Chondrocyte (in vitro differentiated cells): ENCODE results near the gene OVCA2. TPM values are rescaled to one million over a fixed set of nuclear protein-coding genes. Genes with fewer than 3 reads are reported as not detected.

ENCODE experiments used
- DNase-seq: peaks from one replicate; pipeline ENCODE4 v3.0.0; 2021; ENCODE audit warnings: mixed read lengths, low spot score
- H3K27ac Mint-ChIP-seq: one replicate; pipeline ENCODE4 v1.8.0; 2021; ENCODE audit warnings: mild to moderate bottlenecking, moderate library complexity, mixed read lengths; ENCODE audit not compliant: unreplicated experiment
- H3K27me3 Mint-ChIP-seq: 2 replicates; pipeline ENCODE4 v1.8.0; 2021; ENCODE audit warnings: low read depth, mixed read lengths
- H3K36me3 Mint-ChIP-seq: 2 replicates; pipeline ENCODE4 v1.8.0; 2021; ENCODE audit warnings: low read depth, mixed read lengths
- H3K4me1 Mint-ChIP-seq: 2 replicates; pipeline ENCODE4 v1.8.0; 2021; ENCODE audit warnings: low read depth, mild to moderate bottlenecking, mixed read lengths
- H3K4me3 Mint-ChIP-seq: one replicate; pipeline ENCODE4 v1.8.0; 2021; ENCODE audit warnings: mild to moderate bottlenecking, moderate library complexity, mixed read lengths; ENCODE audit not compliant: unreplicated experiment
- H3K9me3 Mint-ChIP-seq: 2 replicates; pipeline ENCODE4 v1.8.0; 2021; ENCODE audit warnings: low read depth, mixed read lengths
- CTCF ChIP-seq: fragments of 200-600 bp; sonication (generic); IDR thresholded peaks from 2 replicates; pipeline ENCODE4 v1.5.0; 2021; ENCODE audit warnings: antibody characterized with exemption, mild to moderate bottlenecking, moderate library complexity
- total RNA-seq: library from RNA; stranded (reverse); gene quantifications from 3 replicates; pipeline ENCODE4 v1.2.1, GENCODE V29; 2021

Gene OVCA2
- total RNA-seq, 1 donor from 2014 or later, result 30.1 TPM

- no peaks in the 10 kb centered on the region for H3K9me3 Mint-ChIP-seq
- H3K27me3 Mint-ChIP-seq, result peaks cover 32% of the 10 kb centered on the region
- H3K4me1 Mint-ChIP-seq, result peaks cover 36% of the 10 kb centered on the region
- no peak overlapping the region for H3K4me3 Mint-ChIP-seq
- no peak for TF ChIP-seq CTCF
- DNase-seq, result no peak
- peaks cover 4% of the 10 kb centered on the region for H3K36me3 Mint-ChIP-seq
- no peak overlapping the region for H3K27ac Mint-ChIP-seq
These were observed 25.3 kb upstream of the OVCA2 start for GRCh38 chr17:2016494-2016893.

GRCh38 chr17:2017274-2017941 is 24.4 kb upstream of the OVCA2 start:
- no peak for TF ChIP-seq CTCF
- peaks cover 4% of the 10 kb centered on the region for H3K36me3 Mint-ChIP-seq
- H3K27me3 Mint-ChIP-seq, result peaks cover 32% of the 10 kb centered on the region
- DNase-seq, result no peak
- H3K27ac Mint-ChIP-seq, result no peak overlapping the region
- peaks cover 27% of the 10 kb centered on the region for H3K4me1 Mint-ChIP-seq
- H3K9me3 Mint-ChIP-seq, result no peaks in the 10 kb centered on the region
- H3K4me3 Mint-ChIP-seq, result no peak overlapping the region

GRCh38 chr17:2018716-2019510 is 22.9 kb upstream of the OVCA2 start:
- Mint-ChIP-seq H3K36me3 (peaks cover 4% of the 10 kb centered on the region), H3K4me3 (no peak overlapping the region), H3K9me3 (no peaks in the 10 kb centered on the region), H3K27me3 (peaks cover 32% of the 10 kb centered on the region), H3K27ac (no peak overlapping the region), H3K4me1 (peaks cover 14% of the 10 kb centered on the region)
- DNase-seq, result no peak
- TF ChIP-seq CTCF, result no peak

DNA sequence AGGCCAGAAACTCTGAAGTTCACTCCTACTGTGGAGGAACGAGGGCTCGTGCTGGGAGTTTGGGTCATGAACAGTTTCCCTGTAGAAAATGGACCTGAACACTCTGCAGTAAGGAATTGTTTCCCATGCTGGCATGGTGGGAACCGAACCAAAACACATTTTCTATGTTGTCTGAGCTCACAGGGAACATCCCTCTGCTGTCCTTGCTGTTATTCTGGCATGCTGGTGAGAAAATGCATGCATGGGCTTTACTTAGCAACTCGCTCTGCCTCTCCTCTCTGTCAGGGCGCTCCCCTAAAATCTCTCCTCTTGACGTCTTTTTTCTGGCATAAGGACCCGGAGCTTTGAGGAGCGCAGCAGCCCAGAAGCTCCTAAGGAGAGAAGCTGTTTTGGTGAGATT is 22.1 kb upstream of the OVCA2 start:
- H3K27me3 Mint-ChIP-seq, result peaks cover 34% of the 10 kb centered on the region
- peaks cover 4% of the 10 kb centered on the region for H3K36me3 Mint-ChIP-seq
- H3K4me3 Mint-ChIP-seq, result no peak overlapping the region
- no peak for DNase-seq
- no peak overlapping the region for H3K27ac Mint-ChIP-seq
- no peak for TF ChIP-seq CTCF
- peaks cover 8% of the 10 kb centered on the region for H3K4me1 Mint-ChIP-seq
- H3K9me3 Mint-ChIP-seq, result no peaks in the 10 kb centered on the region

DNA sequence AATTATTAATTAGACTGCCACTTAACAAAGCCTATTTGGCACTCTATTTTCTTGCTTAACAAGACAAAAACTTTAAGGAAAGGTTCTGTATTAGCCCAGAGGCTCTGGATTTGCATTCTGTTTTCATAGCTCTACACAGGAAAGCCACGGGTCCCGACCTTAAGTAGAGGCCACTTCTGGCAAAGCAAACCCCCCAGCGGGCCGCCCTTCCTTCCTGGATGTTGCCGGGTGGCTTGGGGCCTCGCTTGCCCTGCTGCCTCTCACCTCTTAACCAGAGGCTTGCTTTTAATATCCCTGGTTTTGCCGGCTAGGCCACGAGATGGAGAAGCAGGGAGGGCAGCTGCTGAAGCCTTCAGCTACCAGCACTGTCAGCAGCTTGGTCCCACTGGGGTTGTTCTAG is 21.1 kb upstream of the OVCA2 start:
- DNase-seq, result no peak
- peaks cover 34% of the 10 kb centered on the region for H3K27me3 Mint-ChIP-seq
- no peaks in the 10 kb centered on the region for H3K9me3 Mint-ChIP-seq
- TF ChIP-seq CTCF, result no peak
- peaks cover 9% of the 10 kb centered on the region for H3K4me1 Mint-ChIP-seq
- peaks cover 4% of the 10 kb centered on the region for H3K36me3 Mint-ChIP-seq
- H3K4me3 Mint-ChIP-seq, result no peak overlapping the region
- H3K27ac Mint-ChIP-seq, result no peak overlapping the region
